Neural cell (in vitro differentiated cells): ENCODE measurements around the gene TRIM16.
"Not testable (repeated sequence)": the region's sequence is repeated elsewhere in the genome, so short reads cannot be mapped to it uniquely, and the experiment has no call there.

Experiments used
- EP300 ChIP-seq: fragments of 450-650 bp; conservative IDR thresholded peaks from 2 replicates; pipeline ENCODE4 v1.6.1; 2014; ENCODE audit warnings: antibody characterized with exemption, mild to moderate bottlenecking, moderate library complexity; ENCODE audit not compliant: poor library complexity, severe bottlenecking
- EZH2 ChIP-seq: fragments of 200-600, 300-800 bp; shearing (Covaris generic), sonication (generic); IDR thresholded peaks from 2 replicates; pipeline ENCODE4 v1.6.1; 2014; ENCODE audit warnings: antibody characterized with exemption, low read length, borderline replicate concordance, mild to moderate bottlenecking; ENCODE audit not compliant: insufficient read depth, poor library complexity, severe bottlenecking
- RAD21 ChIP-seq: fragments of 450-650 bp; conservative IDR thresholded peaks from 2 replicates; pipeline ENCODE4 v1.6.1; 2014; ENCODE audit warnings: antibody characterized with exemption, mild to moderate bottlenecking, moderate library complexity
- TF ChIP-seq, protein P1 (sequence below): fragments of 450-650 bp; IDR thresholded peaks from 2 replicates; pipeline ENCODE4 v1.5.1; 2014; ENCODE audit warnings: antibody characterized with exemption, mild to moderate bottlenecking, moderate library complexity; ENCODE audit not compliant: poor library complexity, severe bottlenecking

- TF ChIP-seq, protein P1, sequence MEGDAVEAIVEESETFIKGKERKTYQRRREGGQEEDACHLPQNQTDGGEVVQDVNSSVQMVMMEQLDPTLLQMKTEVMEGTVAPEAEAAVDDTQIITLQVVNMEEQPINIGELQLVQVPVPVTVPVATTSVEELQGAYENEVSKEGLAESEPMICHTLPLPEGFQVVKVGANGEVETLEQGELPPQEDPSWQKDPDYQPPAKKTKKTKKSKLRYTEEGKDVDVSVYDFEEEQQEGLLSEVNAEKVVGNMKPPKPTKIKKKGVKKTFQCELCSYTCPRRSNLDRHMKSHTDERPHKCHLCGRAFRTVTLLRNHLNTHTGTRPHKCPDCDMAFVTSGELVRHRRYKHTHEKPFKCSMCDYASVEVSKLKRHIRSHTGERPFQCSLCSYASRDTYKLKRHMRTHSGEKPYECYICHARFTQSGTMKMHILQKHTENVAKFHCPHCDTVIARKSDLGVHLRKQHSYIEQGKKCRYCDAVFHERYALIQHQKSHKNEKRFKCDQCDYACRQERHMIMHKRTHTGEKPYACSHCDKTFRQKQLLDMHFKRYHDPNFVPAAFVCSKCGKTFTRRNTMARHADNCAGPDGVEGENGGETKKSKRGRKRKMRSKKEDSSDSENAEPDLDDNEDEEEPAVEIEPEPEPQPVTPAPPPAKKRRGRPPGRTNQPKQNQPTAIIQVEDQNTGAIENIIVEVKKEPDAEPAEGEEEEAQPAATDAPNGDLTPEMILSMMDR = not testable (repeated sequence)
- TF ChIP-seq EP300, EZH2, RAD21: not testable (repeated sequence)
Observed at GRCh38 chr17:15629991-15630390, 54.1 kb downstream of the TRIM16 start.
